HEK293T (cell line): ENCODE measurements around the gene AQP2.

Experiments used
- CTCF ChIA-PET: fragments of 350-600 bp; formaldehyde crosslinking; extraction: SDS; loops from one replicate; lab custom pipeline; 2021; ENCODE audit warnings: antibody characterized with exemption, inconsistent platforms; lab: Yijun Ruan, JAX
- POLR2A ChIA-PET: fragments of 350-600 bp; formaldehyde crosslinking; extraction: SDS; loops from one replicate; lab custom pipeline; 2020; ENCODE audit warnings: antibody characterized with exemption, inconsistent platforms; lab: Yijun Ruan, JAX
- DNase-seq: peaks from one replicate; pipeline ENCODE4 v3.0.0; 2012; ENCODE audit warnings: mixed read lengths; ENCODE audit errors: extremely low spot score
- ARNT ChIP-seq: fragments of 450-650 bp; IDR thresholded peaks from 2 replicates; pipeline ENCODE4 v1.6.1; 2017; ENCODE audit warnings: mild to moderate bottlenecking
- BHLHE40 ChIP-seq: fragments of 450-650 bp; IDR thresholded peaks from 2 replicates; pipeline ENCODE4 v1.6.1; 2016; ENCODE audit warnings: mild to moderate bottlenecking, moderate library complexity, borderline replicate concordance
- CTBP1 ChIP-seq: fragments of 450-650 bp; IDR thresholded peaks from 2 replicates; pipeline ENCODE4 v1.6.1; 2016; ENCODE audit warnings: borderline replicate concordance
- ELF4 ChIP-seq: fragments of 450-650 bp; IDR thresholded peaks from 2 replicates; pipeline ENCODE4 v1.6.1; 2017; ENCODE audit warnings: antibody characterized with exemption
- FOXA1 ChIP-seq: fragments of 450-650 bp; IDR thresholded peaks from 2 replicates; pipeline ENCODE4 v1.6.1; 2016; ENCODE audit warnings: mild to moderate bottlenecking
- FOXK2 ChIP-seq: fragments of 450-650 bp; IDR thresholded peaks from 2 replicates; pipeline ENCODE4 v1.6.1; 2016; ENCODE audit warnings: mild to moderate bottlenecking
- FOXM1 ChIP-seq: fragments of 450-650 bp; IDR thresholded peaks from 2 replicates; pipeline ENCODE4 v1.6.1; 2017; ENCODE audit warnings: mild to moderate bottlenecking, borderline replicate concordance
- HDGF ChIP-seq: fragments of 450-650 bp; IDR thresholded peaks from 2 replicates; pipeline ENCODE4 v1.6.1; 2017; ENCODE audit warnings: antibody characterized with exemption, borderline replicate concordance
- L3MBTL2 ChIP-seq: fragments of 450-650 bp; conservative IDR thresholded peaks from 2 replicates; pipeline ENCODE4 v1.6.1; 2016; ENCODE audit warnings: mild to moderate bottlenecking
- LEF1 ChIP-seq: fragments of 450-650 bp; IDR thresholded peaks from 2 replicates; pipeline ENCODE4 v1.6.1; 2017; ENCODE audit warnings: mild to moderate bottlenecking, borderline replicate concordance
- NFRKB ChIP-seq: fragments of 450-650 bp; IDR thresholded peaks from 2 replicates; pipeline ENCODE4 v1.6.1; 2016; ENCODE audit warnings: mild to moderate bottlenecking, moderate library complexity
- SP1 ChIP-seq: fragments of 450-650 bp; IDR thresholded peaks from 2 replicates; pipeline ENCODE4 v1.6.1; 2017
- SUZ12 ChIP-seq: fragments of 450-650 bp; IDR thresholded peaks from 2 replicates; pipeline ENCODE4 v1.6.1; 2016; ENCODE audit warnings: mild to moderate bottlenecking
- TARDBP ChIP-seq: fragments of 450-650 bp; IDR thresholded peaks from 2 replicates; pipeline ENCODE4 v1.6.1; 2016
- ZNF384 ChIP-seq: fragments of 450-650 bp; IDR thresholded peaks from 2 replicates; pipeline ENCODE4 v1.6.1; 2016
- TF ChIP-seq, protein P1 (sequence below): fragments of 450-650 bp; IDR thresholded peaks from 2 replicates; pipeline ENCODE4 v1.6.1; 2016

Gene AQP2

DNA sequence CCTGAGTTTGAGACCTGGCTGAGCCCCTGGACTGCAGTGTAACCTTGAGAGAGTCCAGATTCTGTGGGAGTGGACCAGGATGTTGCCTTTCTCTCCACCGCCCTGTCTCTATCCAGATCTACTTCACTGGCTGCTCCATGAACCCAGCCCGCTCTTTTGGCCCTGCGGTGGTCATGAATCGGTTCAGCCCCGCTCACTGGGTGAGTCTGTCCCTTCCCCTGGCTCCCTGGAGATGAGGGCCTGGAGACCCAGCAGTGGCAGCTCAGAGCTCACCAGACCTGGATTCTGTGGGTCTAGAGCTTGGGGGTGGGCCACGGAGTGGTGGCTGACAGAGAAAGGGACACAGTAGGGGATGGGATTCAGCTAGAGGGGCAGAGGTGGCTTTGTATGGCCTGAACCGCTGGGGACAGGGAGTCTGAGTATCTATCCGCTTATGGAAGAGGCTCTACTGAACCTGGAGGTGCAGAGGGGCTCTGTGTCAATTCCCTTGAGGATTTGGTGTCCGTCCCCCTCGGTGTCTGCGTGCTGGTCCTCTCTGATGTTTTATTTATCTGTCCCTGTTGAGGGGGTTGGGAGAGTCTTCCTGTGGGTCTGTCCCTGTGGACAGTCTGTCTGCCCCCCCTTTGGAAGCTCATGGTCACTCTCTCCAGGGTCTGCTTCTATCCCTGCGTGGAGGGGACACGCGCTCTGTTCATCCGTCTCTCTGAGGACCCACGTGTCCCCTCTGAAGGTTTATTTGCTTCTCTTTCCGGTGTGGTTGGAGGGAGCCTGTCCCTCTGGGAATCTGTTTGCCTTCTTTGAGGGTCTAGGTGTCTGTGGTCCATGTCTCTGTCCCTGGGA is 13.7 kb downstream of the AQP2 start:
- TF ChIP-seq FOXA1 (no peak), CTBP1 (no peak), FOXM1 (no peak), FOXK2 (no peak), NFRKB (no peak), ZNF384 (no peak), BHLHE40 (no peak), SUZ12 (no peak), HDGF (no peak), LEF1 (no peak), L3MBTL2 (no peak), ELF4 (no peak), TARDBP (no peak), ARNT (no peak), SP1 (no peak)
- TF ChIP-seq, protein P1, sequence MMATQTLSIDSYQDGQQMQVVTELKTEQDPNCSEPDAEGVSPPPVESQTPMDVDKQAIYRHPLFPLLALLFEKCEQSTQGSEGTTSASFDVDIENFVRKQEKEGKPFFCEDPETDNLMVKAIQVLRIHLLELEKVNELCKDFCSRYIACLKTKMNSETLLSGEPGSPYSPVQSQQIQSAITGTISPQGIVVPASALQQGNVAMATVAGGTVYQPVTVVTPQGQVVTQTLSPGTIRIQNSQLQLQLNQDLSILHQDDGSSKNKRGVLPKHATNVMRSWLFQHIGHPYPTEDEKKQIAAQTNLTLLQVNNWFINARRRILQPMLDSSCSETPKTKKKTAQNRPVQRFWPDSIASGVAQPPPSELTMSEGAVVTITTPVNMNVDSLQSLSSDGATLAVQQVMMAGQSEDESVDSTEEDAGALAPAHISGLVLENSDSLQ: no peak
- CTCF ChIA-PET: interaction anchor here (2.9 to 3.4 kb wide), 2 partner anchors 18 to 91 kb away, joined by 14 to 24 read pairs; no protein-coding TSS in a partner anchor
- POLR2A ChIA-PET: no interaction called here
- DNase-seq: no peak

DNA sequence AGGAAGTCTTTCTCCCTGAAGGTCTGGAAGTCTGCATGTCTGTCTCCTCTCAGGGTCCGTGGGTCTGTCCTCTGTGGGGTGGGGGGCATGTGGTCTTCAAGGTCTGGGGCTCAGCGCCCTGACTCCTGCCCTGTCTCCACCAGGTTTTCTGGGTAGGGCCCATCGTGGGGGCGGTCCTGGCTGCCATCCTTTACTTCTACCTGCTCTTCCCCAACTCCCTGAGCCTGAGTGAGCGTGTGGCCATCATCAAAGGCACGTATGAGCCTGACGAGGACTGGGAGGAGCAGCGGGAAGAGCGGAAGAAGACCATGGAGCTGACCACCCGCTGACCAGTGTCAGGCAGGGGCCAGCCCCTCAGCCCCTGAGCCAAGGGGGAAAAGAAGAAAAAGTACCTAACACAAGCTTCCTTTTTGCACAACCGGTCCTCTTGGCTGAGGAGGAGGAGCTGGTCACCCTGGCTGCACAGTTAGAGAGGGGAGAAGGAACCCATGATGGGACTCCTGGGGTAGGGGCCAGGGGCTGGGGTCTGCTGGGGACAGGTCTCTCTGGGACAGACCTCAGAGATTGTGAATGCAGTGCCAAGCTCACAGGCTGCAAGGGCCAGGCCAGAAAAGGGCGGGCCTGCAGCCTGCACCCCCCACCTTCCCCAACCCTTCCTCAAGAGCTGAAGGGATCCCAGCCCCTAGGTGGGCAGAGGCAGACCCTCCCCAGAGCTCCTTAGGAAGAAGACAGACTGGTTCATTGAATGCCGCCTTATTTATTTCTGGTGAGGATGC is 14.5 kb downstream of the AQP2 start:
- DNase-seq: no peak
- CTCF ChIA-PET: interaction anchor here (0.5 to 3.4 kb wide), 5 partner anchors 19 to 427 kb away, joined by 3 to 24 read pairs (median 3); no protein-coding TSS in a partner anchor
- POLR2A ChIA-PET: no interaction called here
- TF ChIP-seq FOXA1 (no peak), FOXM1 (no peak), ZNF384 (no peak), SP1 (no peak), ELF4 (no peak), HDGF (no peak), LEF1 (no peak), L3MBTL2 (no peak), TARDBP (no peak), BHLHE40 (no peak), ARNT (no peak), SUZ12 (no peak), CTBP1 (no peak), NFRKB (no peak), FOXK2 (no peak)
- TF ChIP-seq, protein P1: no peak

DNA sequence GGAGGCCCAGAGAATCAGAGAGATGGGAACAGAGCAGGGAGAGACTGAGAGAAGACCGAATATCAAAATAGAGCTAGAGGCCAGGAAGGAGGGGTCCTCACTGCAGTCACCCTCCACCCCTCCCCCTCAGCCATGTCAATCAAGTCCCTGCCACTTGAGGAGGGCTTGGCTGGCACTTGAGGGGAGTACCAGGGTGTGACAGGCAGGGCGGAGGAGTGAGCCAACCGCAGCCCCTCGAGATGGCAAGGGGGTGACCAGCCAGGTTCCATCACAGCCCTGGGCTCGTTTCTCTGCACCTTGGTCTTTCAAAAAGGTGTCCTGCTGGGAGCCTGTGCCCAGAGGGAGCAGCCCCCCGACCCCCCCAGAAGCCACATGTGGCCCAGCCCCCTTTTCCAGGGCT is 15.3 kb downstream of the AQP2 start:
- ChIA-PET POLR2A (no interaction called here), CTCF (interaction anchor here (0.6 to 3.4 kb wide), 11 partner anchors 15 to 197 kb away, joined by 3 to 32 read pairs (median 6); no protein-coding TSS in a partner anchor)
- no peak for DNase-seq
- TF ChIP-seq, protein P1: peak; percentile 21; the same call in 1 of the 2 replicates
- TF ChIP-seq HDGF: no peak

DNA sequence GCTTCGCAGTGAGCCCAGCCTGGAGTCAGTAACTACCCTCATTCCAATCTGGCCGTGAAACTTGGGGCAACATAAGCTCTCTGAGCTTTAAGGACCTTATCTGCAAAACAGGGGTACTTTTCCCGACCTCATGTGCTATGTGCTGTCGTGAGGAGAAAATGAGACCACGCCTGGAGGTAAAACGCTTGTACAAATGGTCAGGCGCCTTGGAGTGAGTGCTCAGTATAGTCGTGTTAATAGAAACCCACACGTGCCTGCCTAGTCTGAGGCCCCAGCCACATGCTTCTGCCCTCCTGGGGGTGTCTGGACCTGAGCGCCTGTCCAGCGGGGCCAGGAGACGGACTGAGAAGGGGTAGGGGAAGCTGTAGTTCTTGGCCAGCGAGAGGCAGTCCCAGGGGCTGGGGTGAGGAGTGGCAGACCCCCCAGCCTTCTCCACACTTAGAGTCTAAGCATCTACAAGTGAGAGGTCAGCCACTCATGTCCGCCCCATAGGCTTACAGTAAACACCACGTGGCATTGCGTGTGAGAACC is 16.0 kb downstream of the AQP2 start:
- CTCF ChIA-PET: interaction anchor here (0.6 to 3.4 kb wide), 33 partner anchors 8 to 201 kb away, joined by 3 to 32 read pairs (median 5); partner anchors contain the start of genes GPD1 and SMARCD1
- DNase-seq: no peak
- POLR2A ChIA-PET: interaction anchor here (0.6 to 1.4 kb wide), 4 partner anchors 73 to 104 kb away, joined by 3 to 5 read pairs (median 4); no protein-coding TSS in a partner anchor
- TF ChIP-seq L3MBTL2 (no peak), ZNF384 (no peak), SUZ12 (no peak), BHLHE40 (no peak), NFRKB (no peak), SP1 (no peak), ARNT (no peak), CTBP1 (no peak), LEF1 (no peak), FOXM1 (no peak), FOXK2 (no peak), FOXA1 (no peak), TARDBP (no peak), HDGF (no peak), ELF4 (no peak)
- TF ChIP-seq, protein P1: no peak
